ENCODE results near the gene UGT1A4.

Gene UGT1A4

GRCh38 chr2:233807966-233808935 lies 89.7 kb downstream of the UGT1A4 start:
- no peak overlapping the region for H3K4me3 ChIP-seq (ENCODE audit: low read depth, low read length)
- TF ChIP-seq, protein P1, sequence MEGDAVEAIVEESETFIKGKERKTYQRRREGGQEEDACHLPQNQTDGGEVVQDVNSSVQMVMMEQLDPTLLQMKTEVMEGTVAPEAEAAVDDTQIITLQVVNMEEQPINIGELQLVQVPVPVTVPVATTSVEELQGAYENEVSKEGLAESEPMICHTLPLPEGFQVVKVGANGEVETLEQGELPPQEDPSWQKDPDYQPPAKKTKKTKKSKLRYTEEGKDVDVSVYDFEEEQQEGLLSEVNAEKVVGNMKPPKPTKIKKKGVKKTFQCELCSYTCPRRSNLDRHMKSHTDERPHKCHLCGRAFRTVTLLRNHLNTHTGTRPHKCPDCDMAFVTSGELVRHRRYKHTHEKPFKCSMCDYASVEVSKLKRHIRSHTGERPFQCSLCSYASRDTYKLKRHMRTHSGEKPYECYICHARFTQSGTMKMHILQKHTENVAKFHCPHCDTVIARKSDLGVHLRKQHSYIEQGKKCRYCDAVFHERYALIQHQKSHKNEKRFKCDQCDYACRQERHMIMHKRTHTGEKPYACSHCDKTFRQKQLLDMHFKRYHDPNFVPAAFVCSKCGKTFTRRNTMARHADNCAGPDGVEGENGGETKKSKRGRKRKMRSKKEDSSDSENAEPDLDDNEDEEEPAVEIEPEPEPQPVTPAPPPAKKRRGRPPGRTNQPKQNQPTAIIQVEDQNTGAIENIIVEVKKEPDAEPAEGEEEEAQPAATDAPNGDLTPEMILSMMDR (IDR thresholded peaks at IDR 0.05; ENCODE audit: low read depth, low read length): no peak

DNA sequence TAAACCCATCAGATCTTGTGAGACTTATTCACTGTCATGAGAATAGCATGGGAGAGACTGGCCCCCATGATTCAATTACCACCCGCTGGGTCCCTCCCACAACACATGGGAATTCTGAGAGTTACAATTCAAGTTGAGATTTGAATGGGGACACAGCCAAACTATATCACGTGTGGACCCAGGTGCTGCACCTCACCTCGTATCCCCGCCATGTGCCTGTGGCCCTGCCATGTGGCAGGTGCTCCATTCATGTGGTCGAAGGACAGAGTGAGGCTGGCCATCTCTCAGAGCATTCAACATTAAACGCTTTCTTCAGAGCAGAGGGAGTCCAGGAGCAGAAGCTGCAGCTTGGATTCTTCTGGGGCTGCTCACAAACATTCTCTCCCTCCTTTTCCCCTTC lies 91.8 kb downstream of the UGT1A4 start:
- TF ChIP-seq, protein P1 (IDR thresholded peaks at IDR 0.05; ENCODE audit: low read depth, low read length): no peak
- H3K4me3 ChIP-seq (ENCODE audit: low read depth, low read length): no peak overlapping the region

DNA sequence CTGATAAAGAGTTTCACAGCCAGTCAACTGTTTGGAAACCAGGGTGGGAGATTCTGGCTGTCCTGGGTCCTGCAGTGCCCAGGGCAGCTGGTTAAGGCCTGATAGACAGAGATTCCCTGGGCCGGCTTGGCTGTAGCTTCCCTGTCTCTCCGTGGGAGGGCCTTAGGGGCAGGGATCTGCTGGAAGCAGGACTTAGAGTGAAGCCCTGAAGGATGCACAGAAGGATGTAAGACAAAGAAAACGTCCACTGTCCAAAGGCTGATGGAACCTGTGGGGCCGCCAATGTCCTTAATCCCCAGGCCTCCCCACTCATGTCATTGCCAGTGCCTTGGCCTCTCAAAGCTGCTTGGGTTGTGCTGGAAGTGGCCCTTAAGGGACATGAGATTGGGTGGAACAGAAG lies 92.6 kb downstream of the UGT1A4 start:
- TF ChIP-seq, protein P1 (IDR thresholded peaks at IDR 0.05; ENCODE audit: low read depth, low read length): no peak
- no peak overlapping the region for H3K4me3 ChIP-seq (ENCODE audit: low read depth, low read length)

DNA sequence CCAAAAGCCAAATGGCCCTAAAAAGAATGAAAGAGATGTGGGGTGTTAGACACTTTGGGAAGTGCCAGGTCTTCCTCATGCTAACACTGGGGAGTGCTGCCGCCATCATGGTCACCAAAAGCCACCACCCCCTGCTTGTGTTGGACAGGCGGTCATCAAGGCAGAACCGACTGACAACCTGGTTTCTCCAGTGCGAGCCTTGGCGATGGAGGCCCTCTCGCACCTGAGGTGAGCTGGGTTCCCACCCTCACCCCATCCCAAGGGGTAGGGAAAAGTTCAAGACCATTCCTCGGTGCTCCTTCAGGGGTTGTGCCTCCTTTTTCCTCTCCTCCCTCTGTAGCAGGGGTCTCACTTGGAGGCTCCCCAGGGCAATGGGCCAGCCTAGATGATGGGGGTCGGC lies 93.2 kb downstream of the UGT1A4 start:
- TF ChIP-seq, protein P1 (IDR thresholded peaks at IDR 0.05; ENCODE audit: low read depth, low read length): no peak
- H3K4me3 ChIP-seq (ENCODE audit: low read depth, low read length): no peak overlapping the region

DNA sequence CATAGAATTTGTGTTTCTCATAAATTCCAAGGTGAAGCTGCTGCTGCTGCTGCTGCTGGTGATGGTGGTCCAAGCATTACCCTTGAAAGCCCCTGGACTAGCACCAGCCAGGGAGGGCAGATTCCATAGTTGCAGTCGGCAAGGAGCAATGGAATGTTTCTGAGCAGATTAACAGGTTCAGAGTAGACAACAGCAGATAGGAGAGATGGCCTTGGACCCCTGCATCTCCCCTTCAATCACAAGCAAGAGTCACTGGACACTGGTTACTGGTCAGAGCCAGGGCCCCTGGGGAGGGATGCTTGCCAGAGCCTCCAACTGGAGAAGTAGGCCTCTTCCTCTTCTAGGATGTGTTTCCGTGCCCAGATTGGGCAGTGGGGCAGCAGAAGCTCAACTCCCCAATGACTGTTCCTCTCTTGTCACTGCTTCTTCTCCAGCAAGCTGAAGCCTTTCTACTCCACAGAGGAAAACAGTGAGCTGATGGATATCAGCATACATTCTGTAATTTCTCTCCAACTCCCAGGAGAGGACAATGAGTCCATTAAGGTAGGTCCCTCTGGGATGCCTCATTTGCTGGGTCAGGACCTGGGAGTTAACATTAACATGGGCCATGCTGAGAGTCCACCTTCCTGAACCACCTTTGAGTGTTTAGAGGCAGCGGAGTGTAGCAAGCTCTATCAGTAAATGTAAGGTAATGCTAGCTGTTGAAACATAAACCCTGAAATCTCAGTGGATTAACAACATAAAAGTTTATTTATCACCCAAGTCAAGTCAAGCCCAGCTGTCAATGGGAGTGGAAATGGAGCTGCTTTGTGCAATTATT lies 94.9 kb downstream of the UGT1A4 start:
- H3K4me3 ChIP-seq (ENCODE audit: low read depth, low read length): no peak overlapping the region
- TF ChIP-seq, protein P1 (IDR thresholded peaks at IDR 0.05; ENCODE audit: low read depth, low read length): no peak

GRCh38 chr2:233814056-233814835 lies 95.7 kb downstream of the UGT1A4 start:
- H3K4me3 ChIP-seq (ENCODE audit: low read depth, low read length): no peak overlapping the region
- TF ChIP-seq, protein P1 (IDR thresholded peaks at IDR 0.05; ENCODE audit: low read depth, low read length): no peak

All from WI38 (cell line).